Transverse colon (tissue), 4 donors: ENCODE measurements around the gene TRNP1.
A peak's percentile ranks its signal among the peaks of the same experiment; 100 is the strongest.

Experiments used
- CTCF ChIP-seq, 5 experiments: fragments of 200-600 bp in 3 of 5; fragments of 450-650 bp in 2 of 5; sonication (generic) in 3 of 5; IDR thresholded peaks; 1 replicate in 2 of 5; 2 replicates in 3 of 5; pipeline ENCODE4 v1.5.1; 2016 to 2017; ENCODE audit warnings: antibody characterized with exemption in 5 of 5, inconsistent platforms in 3 of 5, mild to moderate bottlenecking in 2 of 5, moderate library complexity in 1 of 5
- POLR2A ChIP-seq: fragments of 450-650 bp; IDR thresholded peaks from one replicate; pipeline ENCODE4 v1.6.1; 2016; ENCODE audit warnings: antibody characterized with exemption, mild to moderate bottlenecking, moderate library complexity
- POLR2AphosphoS5 ChIP-seq, 3 donors: sonication (generic); formaldehyde crosslinking; IDR thresholded peaks; one replicate each; pipeline ENCODE4 v1.6.1; 2016; ENCODE audit warnings: antibody characterized with exemption in 3 of 3

- TF ChIP-seq POLR2A (no peak), CTCF (IDR thresholded peaks at IDR 0.05) (peak in 2 of 5 experiments; percentile 34 to 50), POLR2AphosphoS5 (IDR thresholded peaks at IDR 0.05) (peak in 2 of 3 donors; percentile 66 to 74)
Observed at GRCh38 chr1:26945728-26946127, 47.8 kb upstream of the TRNP1 start.
